ENCODE data around the gene HNF1B. TPM values are rescaled to one million over a fixed set of nuclear protein-coding genes. Genes with fewer than 3 reads are reported as not detected.

The HNF1B gene
- total RNA-seq, 6 experiments from 2014 or later: 5.2 to 7.0 (median 5.7) TPM

GRCh38 chr17:37697381-37697780 lies 47.5 kb downstream of the HNF1B start:
- H3K27me3 ChIP-seq: no peaks in the 10 kb centered on the region
- H3K27ac ChIP-seq: no peak overlapping the region
- peaks cover 0 to 10% (median 0%) of the 10 kb centered on the region in 4 donors for H3K4me1 ChIP-seq
- intact Hi-C loops (cut with DNase I): loop anchor here in 1 of 2 donors (10.0 kb wide), 1 partner anchor 77 kb away; no protein-coding TSS in a partner anchor
- 66% methylated on average over 3 of the region's 8 CpGs for WGBS (ENCODE audit: insufficient coverage, low coverage, low lambda C conversion rate, missing lambda C conversion rate)
- TF ChIP-seq POLR2A (IDR thresholded peaks at IDR 0.05): no peak
- TF ChIP-seq CTCF (IDR thresholded peaks at IDR 0.05): no peak
- no peak overlapping the region for H3K4me3 ChIP-seq
- no peak for ATAC-seq
- H3K9me3 ChIP-seq: no peaks in the 10 kb centered on the region
- peaks cover 0 to 6% (median 3%) of the 10 kb centered on the region in 4 donors for H3K36me3 ChIP-seq
- DNase-seq: no peak

DNA sequence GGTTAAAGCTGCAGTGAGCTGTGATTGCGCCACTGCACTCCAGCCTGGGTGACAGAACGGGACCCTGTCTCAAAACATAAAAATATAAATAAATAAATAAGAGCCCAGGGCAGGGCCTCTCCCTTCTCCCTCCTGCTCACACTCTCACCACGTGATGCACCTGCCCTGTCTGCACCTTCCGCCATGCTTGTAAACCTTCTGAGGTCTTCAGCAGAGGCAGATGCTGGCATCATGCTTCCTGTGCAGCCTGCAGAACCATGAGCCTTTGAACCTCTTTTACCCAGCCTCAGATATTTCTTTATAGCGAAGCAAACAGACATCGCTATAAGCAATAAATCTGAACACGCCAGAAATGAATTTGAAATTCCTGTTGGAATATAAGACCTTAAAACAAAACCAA lies 48.5 kb downstream of the HNF1B start:
- no peak overlapping the region for H3K27ac ChIP-seq
- H3K9me3 ChIP-seq: no peaks in the 10 kb centered on the region
- H3K27me3 ChIP-seq: no peaks in the 10 kb centered on the region
- intact Hi-C loops (cut with DNase I): loop anchor here in 1 of 2 donors (10.0 kb wide), 1 partner anchor 78 kb away; no protein-coding TSS in a partner anchor
- H3K4me1 ChIP-seq: peaks cover 0 to 10% (median 0%) of the 10 kb centered on the region in 4 donors
- TF ChIP-seq CTCF (IDR thresholded peaks at IDR 0.05): no peak
- TF ChIP-seq POLR2A (IDR thresholded peaks at IDR 0.05): no peak
- 78% methylated on average over 5 of the region's 7 CpGs for WGBS (ENCODE audit: insufficient coverage, low coverage, low lambda C conversion rate, missing lambda C conversion rate)
- H3K4me3 ChIP-seq: no peak overlapping the region
- DNase-seq (no peak), ATAC-seq (no peak)
- peaks cover 0 to 6% (median 3%) of the 10 kb centered on the region in 4 donors for H3K36me3 ChIP-seq

DNA sequence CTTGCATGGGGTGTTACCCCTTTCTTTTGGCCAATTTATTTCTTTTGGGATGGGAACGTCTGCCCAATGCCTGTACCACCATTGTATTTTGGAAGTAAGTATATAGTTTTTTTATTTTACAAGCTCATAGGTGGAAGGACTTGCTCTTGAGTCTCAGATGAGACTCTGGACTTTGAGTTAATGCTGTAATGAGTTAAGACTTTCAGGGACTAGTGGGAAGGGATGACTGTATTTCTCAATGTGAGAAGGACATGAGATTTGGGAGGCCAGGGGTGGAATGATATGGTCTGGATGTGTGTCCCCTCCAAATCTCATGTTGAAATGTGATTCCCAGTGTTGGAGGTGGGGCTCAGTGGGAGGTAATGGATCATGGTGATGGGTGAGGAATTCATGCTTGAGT lies 49.1 kb downstream of the HNF1B start:
- Histone ChIP-seq H3K9me3 (no peaks in the 10 kb centered on the region), H3K36me3 (peaks cover 0 to 5% (median 2%) of the 10 kb centered on the region in 4 donors), H3K4me1 (peaks cover 0 to 10% (median 0%) of the 10 kb centered on the region in 4 donors), H3K27me3 (no peaks in the 10 kb centered on the region), H3K4me3 (no peak overlapping the region), H3K27ac (no peak overlapping the region)
- intact Hi-C loops (cut with DNase I): loop anchor here in 1 of 2 donors (10.0 kb wide), 1 partner anchor 79 kb away; no protein-coding TSS in a partner anchor
- TF ChIP-seq CTCF (IDR thresholded peaks at IDR 0.05): no peak
- TF ChIP-seq POLR2A (IDR thresholded peaks at IDR 0.05): no peak
- no peak for ATAC-seq
- 75% methylated on average over 1 of the region's 1 CpG for WGBS (ENCODE audit: insufficient coverage, low coverage, low lambda C conversion rate, missing lambda C conversion rate)
- no peak for DNase-seq

DNA sequence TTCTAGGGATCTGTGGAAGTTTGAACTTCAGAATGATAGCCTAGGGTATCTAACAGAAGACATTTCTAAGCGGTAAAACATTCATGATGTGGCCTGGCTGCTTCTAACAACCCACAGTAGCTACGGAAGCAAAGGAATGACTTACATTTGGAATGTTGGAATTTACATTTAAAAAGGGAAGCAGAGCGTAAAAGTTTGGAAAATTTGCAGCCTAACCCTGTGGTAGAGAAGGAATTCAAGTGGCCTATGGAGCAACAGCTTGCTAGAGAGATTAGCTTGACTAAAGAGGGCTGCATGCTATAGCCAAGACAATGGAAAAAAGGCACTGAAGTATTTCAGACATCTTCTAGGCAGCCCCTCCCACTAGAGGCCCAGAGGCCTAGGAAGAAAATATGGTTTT lies 50.1 kb downstream of the HNF1B start:
- WGBS (ENCODE audit: insufficient coverage, low coverage, low lambda C conversion rate, missing lambda C conversion rate): 100% methylated on average over 3 of the region's 3 CpGs
- DNase-seq (no peak), ATAC-seq (no peak)
- Histone ChIP-seq H3K27me3 (no peaks in the 10 kb centered on the region), H3K4me3 (no peak overlapping the region), H3K9me3 (no peaks in the 10 kb centered on the region), H3K27ac (no peak overlapping the region), H3K4me1 (peaks cover 0 to 10% (median 0%) of the 10 kb centered on the region in 4 donors), H3K36me3 (peaks cover 0 to under 1% (median 0%) of the 10 kb centered on the region in 4 donors)
- TF ChIP-seq POLR2A (IDR thresholded peaks at IDR 0.05) (no peak), CTCF (IDR thresholded peaks at IDR 0.05) (no peak)
- intact Hi-C loops (cut with DNase I): loop anchor here in 1 of 2 donors (10.0 kb wide), 1 partner anchor 80 kb away; no protein-coding TSS in a partner anchor

Measured in right lobe of liver (tissue), 6 donors.